ENCODE results near the gene CSTB.

CSTB gene

DNA sequence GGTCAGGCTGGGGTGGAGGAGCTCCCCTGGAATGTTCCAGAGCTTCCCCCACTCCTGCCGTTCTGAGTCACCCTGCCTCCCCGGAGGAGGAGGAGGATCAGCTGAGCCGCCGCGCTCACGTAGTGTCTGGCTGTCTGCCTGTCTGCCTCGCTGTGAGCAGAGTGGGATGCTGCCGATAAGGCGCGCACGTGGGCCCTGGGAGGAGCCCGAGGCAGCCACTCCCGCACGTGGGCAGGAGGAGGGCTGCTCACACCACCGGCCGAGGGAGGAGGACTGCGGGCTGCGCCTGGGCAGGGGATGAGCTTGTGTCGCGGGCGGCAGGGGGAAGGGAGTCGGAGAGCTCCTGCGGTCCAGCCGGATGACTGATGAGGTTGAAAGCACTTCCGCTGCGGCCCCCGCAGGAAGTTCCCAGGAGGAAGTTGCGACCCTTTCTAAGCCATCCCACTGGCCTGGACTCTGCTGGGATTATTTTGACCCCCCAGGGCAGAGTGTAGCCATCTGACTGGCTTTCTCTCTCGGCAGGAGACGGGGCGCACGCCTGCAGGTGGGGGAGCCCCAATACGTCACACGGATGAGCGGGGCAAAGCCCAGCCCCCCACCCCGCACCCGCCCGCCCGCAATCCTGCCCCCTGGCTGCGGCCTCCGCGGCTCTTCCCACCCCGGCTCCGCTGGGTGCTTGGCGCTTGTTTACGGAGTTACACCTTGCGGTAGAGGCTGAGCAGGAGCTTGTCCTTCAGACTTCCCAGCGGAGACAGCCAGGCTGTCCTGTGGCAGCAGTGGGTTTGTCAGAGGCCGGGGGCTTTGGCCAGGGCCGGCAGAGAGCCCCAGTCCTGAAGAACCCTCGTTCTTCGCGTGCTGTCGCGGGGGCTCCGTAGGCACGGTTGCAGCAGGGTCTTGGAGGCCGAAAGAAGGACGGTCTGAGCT, 47.4 kb downstream of the CSTB start:
- Histone ChIP-seq H3K14ac (ENCODE audit: low read length) (peak overlapping the region; percentile 89), H3K36me3 (replicated peaks in 1 of 2; ENCODE audit: control insufficient read depth in 2 of 2, insufficient read depth in 2 of 2, low read length in 2 of 2) (peaks cover 2 to 10% of the 10 kb centered on the region in 2 donors), H3K79me1 (ENCODE audit: low read depth, low read length) (peaks cover 10% of the 10 kb centered on the region), H3K4ac (ENCODE audit: low read length) (peak overlapping the region; percentile 99), H2BK15ac (ENCODE audit: low read length) (peak overlapping the region; percentile 88), H2BK5ac (ENCODE audit: low read length) (no peak overlapping the region), H2AK5ac (ENCODE audit: low read depth, low read length) (peak overlapping the region; percentile 97), H4K8ac (ENCODE audit: low read depth, low read length) (peak overlapping the region; percentile 30), H3K27ac (replicated peaks; ENCODE audit: low read length) (peak overlapping the region; percentile 79), H3K9me3 (replicated peaks in 1 of 2; ENCODE audit: control insufficient read depth in 2 of 2, insufficient read depth in 1 of 2, low read depth in 1 of 2, low read length in 2 of 2) (peaks cover 0 to 3% of the 10 kb centered on the region in 2 donors), H3K4me3 (ENCODE audit: low read length in 2 of 2) (peak overlapping the region; percentile 88 to 89), H3K4me1 (ENCODE audit: control insufficient read depth in 2 of 2, insufficient read depth in 1 of 2, low read depth in 1 of 2, low read length in 2 of 2) (peaks cover 5 to 13% of the 10 kb centered on the region in 2 donors), H3K23ac (ENCODE audit: low read depth, low read length, poor library complexity) (peak overlapping the region; percentile 57), H3K27me3 (ENCODE audit: control insufficient read depth in 3 of 3, insufficient read depth in 3 of 3, low read depth in 1 of 3, low read length in 3 of 3) (no peaks in the 10 kb centered on the region), H2AFZ (ENCODE audit: low read length) (peak overlapping the region; percentile 97), H3K9ac (ENCODE audit: low read depth, low read length, poor library complexity) (peak overlapping the region; percentile 93), H2BK12ac (ENCODE audit: low read length) (peak overlapping the region; percentile 84), H3K18ac (ENCODE audit: low read length) (peak overlapping the region; percentile 91), H4K91ac (ENCODE audit: low read depth, low read length, poor library complexity) (peak overlapping the region; percentile 90), H2BK120ac (ENCODE audit: low read depth, low read length) (peak overlapping the region; percentile 87), H3K4me2 (ENCODE audit: insufficient read depth, low read length, poor library complexity, severe bottlenecking) (peak overlapping the region; percentile 98)
- DNase-seq (ENCODE audit: low spot score): peak; percentile 71
- no CpG with 5 or more reads among the region's 59 CpGs for WGBS, 2 donors (ENCODE audit: extremely low coverage in 2 of 2, insufficient read length in 2 of 2, insufficient replicate concordance in 1 of 2)

DNA sequence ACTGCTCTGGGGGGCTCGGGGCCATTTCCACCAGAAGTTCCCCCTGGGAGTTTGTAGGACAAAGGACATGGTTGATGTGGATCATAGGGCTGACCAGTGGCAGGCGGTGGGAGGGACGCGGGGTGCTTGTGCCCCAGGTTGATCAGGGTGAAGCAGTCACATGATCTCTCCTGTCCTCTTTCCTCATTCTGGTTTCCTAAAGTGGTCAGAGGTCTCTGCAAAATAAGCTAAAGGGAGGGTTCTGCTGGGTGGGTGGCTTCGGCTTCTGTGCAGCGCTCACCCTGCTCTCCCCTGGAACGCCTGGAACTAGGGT, 48.0 kb downstream of the CSTB start:
- Histone ChIP-seq H3K23ac (ENCODE audit: low read depth, low read length, poor library complexity) (peak overlapping the region; percentile 57), H3K27me3 (ENCODE audit: control insufficient read depth in 3 of 3, insufficient read depth in 3 of 3, low read depth in 1 of 3, low read length in 3 of 3) (no peaks in the 10 kb centered on the region), H3K4ac (ENCODE audit: low read length) (no peak overlapping the region), H2BK12ac (ENCODE audit: low read length) (no peak overlapping the region), H3K4me1 (ENCODE audit: control insufficient read depth in 2 of 2, insufficient read depth in 1 of 2, low read depth in 1 of 2, low read length in 2 of 2) (peaks cover 5 to 13% of the 10 kb centered on the region in 2 donors), H2AK5ac (ENCODE audit: low read depth, low read length) (peak overlapping the region; percentile 77), H3K9ac (ENCODE audit: low read depth, low read length, poor library complexity) (peak overlapping the region; percentile 93), H3K18ac (ENCODE audit: low read length) (peak overlapping the region; percentile 87), H3K9me3 (replicated peaks in 1 of 2; ENCODE audit: control insufficient read depth in 2 of 2, insufficient read depth in 1 of 2, low read depth in 1 of 2, low read length in 2 of 2) (peaks cover 0 to 3% of the 10 kb centered on the region in 2 donors), H2BK120ac (ENCODE audit: low read depth, low read length) (no peak overlapping the region), H3K14ac (ENCODE audit: low read length) (peak overlapping the region; percentile 58), H3K4me2 (ENCODE audit: insufficient read depth, low read length, poor library complexity, severe bottlenecking) (peak overlapping the region; percentile 94), H4K8ac (ENCODE audit: low read depth, low read length) (peak overlapping the region; percentile 24), H4K91ac (ENCODE audit: low read depth, low read length, poor library complexity) (peak overlapping the region; percentile 90), H2AFZ (ENCODE audit: low read length) (peak overlapping the region; percentile 97), H3K4me3 (ENCODE audit: low read length in 2 of 2) (peak overlapping the region; percentile 88 to 89), H2BK5ac (ENCODE audit: low read length) (no peak overlapping the region), H3K36me3 (replicated peaks in 1 of 2; ENCODE audit: control insufficient read depth in 2 of 2, insufficient read depth in 2 of 2, low read length in 2 of 2) (peaks cover 2 to 12% of the 10 kb centered on the region in 2 donors), H3K79me1 (ENCODE audit: low read depth, low read length) (peaks cover 10% of the 10 kb centered on the region), H2BK15ac (ENCODE audit: low read length) (no peak overlapping the region), H3K27ac (replicated peaks; ENCODE audit: low read length) (peak overlapping the region; percentile 79)
- WGBS, 2 donors (ENCODE audit: extremely low coverage in 2 of 2, insufficient read length in 2 of 2, insufficient replicate concordance in 1 of 2): no CpG with 5 or more reads among the region's 7 CpGs
- DNase-seq (ENCODE audit: low spot score): no peak

DNA sequence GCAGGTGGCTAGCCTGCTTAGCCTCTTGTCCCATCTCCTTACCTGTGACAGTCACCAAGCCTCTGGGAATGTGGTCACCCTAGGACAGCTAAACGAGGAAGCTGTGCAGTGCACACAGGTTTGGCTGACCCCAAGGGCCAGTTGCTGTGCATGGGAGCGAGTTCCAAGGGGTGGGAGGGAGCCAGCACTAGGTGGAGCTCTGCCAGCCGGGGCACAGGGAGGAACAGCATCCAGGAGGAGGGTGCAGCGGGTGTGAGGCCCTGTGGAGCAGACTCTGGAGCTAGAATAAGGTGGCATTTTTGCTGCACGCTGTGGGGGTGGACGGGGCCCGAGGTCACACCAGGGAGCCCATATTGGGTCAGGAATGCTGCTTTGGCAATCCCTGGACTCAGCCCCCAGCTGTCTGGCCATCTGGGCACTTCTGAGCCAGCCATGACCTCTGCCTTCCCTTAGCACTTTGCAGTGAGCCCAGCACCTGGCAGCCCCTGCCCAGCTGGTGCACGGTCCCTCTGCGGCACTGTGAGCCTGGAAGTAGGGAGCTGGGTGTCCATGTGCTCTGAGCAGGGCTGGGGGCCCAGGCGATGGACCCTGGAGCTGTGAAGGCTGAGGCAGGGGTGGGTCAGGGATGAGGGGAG, 48.5 kb downstream of the CSTB start:
- Histone ChIP-seq H2AK5ac (ENCODE audit: low read depth, low read length) (peak overlapping the region; percentile 77), H3K79me1 (ENCODE audit: low read depth, low read length) (peaks cover 10% of the 10 kb centered on the region), H3K4me1 (ENCODE audit: control insufficient read depth in 2 of 2, insufficient read depth in 1 of 2, low read depth in 1 of 2, low read length in 2 of 2) (peaks cover 5 to 13% of the 10 kb centered on the region in 2 donors), H3K9ac (ENCODE audit: low read depth, low read length, poor library complexity) (peak overlapping the region; percentile 93), H3K14ac (ENCODE audit: low read length) (no peak overlapping the region), H4K8ac (ENCODE audit: low read depth, low read length) (no peak overlapping the region), H3K27me3 (ENCODE audit: control insufficient read depth in 3 of 3, insufficient read depth in 3 of 3, low read depth in 1 of 3, low read length in 3 of 3) (no peaks in the 10 kb centered on the region), H2BK5ac (ENCODE audit: low read length) (peak overlapping the region; percentile 75), H3K18ac (ENCODE audit: low read length) (peak overlapping the region; percentile 70), H3K4me2 (ENCODE audit: insufficient read depth, low read length, poor library complexity, severe bottlenecking) (peak overlapping the region; percentile 94), H3K4me3 (ENCODE audit: low read length in 2 of 2) (peak overlapping the region; percentile 42 to 89), H2BK12ac (ENCODE audit: low read length) (no peak overlapping the region), H2BK15ac (ENCODE audit: low read length) (no peak overlapping the region), H2AFZ (ENCODE audit: low read length) (peak overlapping the region; percentile 97), H3K9me3 (replicated peaks in 1 of 2; ENCODE audit: control insufficient read depth in 2 of 2, insufficient read depth in 1 of 2, low read depth in 1 of 2, low read length in 2 of 2) (peaks cover 0 to 3% of the 10 kb centered on the region in 2 donors), H4K91ac (ENCODE audit: low read depth, low read length, poor library complexity) (no peak overlapping the region), H3K23ac (ENCODE audit: low read depth, low read length, poor library complexity) (peak overlapping the region; percentile 57), H3K27ac (replicated peaks; ENCODE audit: low read length) (no peak overlapping the region), H2BK120ac (ENCODE audit: low read depth, low read length) (no peak overlapping the region), H3K4ac (ENCODE audit: low read length) (peak overlapping the region; percentile 4), H3K36me3 (replicated peaks in 1 of 2; ENCODE audit: control insufficient read depth in 2 of 2, insufficient read depth in 2 of 2, low read length in 2 of 2) (peaks cover 2 to 12% of the 10 kb centered on the region in 2 donors)
- DNase-seq (ENCODE audit: low spot score): no peak
- whole genome bisulfite sequencing, 2 donors (ENCODE audit: extremely low coverage in 2 of 2, insufficient read length in 2 of 2, insufficient replicate concordance in 1 of 2): no CpG with 5 or more reads among the region's 10 CpGs
